ENCODE measurements around the gene GJD2. TPM values are rescaled to one million over a fixed set of nuclear protein-coding genes. Genes with fewer than 3 reads are reported as not detected.

The GJD2 gene
- total RNA-seq, 1 donor from 2014 or later, result not detected

GRCh38 chr15:34726406-34727100 is 28.2 kb downstream of the GJD2 start:
- intact Hi-C loops (cut with micrococcal nuclease), result no loop called here

DNA sequence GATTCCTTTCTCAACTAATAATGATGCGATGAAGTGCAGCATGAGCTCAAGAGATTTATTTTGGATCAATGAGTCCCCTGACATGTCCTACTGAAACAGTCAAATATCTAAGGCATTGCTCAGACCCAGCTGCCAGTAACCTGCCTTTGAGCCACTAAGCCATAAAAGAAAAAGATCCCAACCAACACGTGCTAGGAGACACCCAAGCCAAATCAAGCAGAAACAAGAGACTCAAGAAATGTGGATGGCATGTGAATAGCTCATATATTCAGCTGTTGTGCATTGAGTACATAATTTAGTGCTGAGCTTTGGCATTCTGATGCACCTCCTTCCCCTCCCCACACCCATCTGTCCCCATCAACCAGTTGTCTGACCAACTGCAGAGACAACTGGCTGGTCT is 29.2 kb downstream of the GJD2 start:
- intact Hi-C loops (cut with micrococcal nuclease), result no loop called here

- intact Hi-C loops (cut with micrococcal nuclease), result no loop called here
Observed at GRCh38 chr15:34724481-34724880, 30.3 kb downstream of the GJD2 start.

GRCh38 chr15:34722439-34722836 is 32.4 kb downstream of the GJD2 start:
- intact Hi-C loops (cut with micrococcal nuclease), result no loop called here

- intact Hi-C loops (cut with micrococcal nuclease), result no loop called here
Observed at GRCh38 chr15:34721802-34722438, 32.9 kb downstream of the GJD2 start.

DNA sequence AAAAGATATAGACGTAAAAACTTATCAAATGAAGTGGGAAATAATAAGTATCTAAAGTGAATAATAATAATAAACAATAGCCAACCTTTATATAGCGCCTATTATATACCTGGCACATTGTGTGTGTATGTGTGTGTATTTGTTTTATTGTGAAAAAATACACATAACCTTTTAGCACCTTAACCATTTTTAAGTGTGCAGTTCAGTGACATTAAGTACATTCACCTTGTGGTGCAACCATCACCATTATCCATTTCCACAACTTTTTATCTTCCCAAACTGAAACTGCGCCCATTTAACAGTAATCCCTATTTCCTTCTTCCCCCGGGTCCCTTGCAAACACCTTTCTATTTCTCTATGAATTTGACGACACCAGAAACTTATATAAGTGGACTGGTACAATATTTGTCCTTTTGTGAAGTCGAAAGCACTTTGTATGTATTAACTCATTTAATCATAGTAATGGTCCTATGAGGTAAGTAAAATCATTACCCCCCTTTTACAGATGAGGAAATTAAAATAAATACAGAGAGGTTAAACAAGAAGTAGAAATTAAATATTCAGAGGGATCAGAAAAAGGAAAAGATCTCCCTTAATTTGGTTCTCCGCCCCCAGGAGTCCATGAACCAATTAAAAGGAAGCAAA is 33.5 kb downstream of the GJD2 start:
- intact Hi-C loops (cut with micrococcal nuclease), result no loop called here

DNA sequence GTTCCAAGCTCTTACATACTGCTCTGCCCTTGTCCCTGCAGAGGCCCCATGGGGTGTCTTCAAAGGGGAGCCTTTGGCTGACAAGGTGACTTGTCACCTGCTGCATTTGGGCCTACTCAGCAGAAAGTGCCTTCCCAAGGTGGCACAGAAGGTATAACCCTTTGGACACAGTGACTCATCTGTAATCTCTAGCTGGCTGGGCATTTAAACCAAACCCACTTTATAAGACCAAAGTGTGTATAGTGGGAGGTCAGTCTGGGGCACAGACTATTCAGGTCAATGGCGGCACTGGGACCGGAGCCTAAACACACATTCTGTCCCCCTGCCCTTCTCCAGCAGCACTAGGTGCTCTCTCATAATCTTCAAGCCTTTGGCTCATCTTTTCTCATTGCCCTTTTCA is 35.1 kb downstream of the GJD2 start:
- intact Hi-C loops (cut with micrococcal nuclease), result no loop called here

- intact Hi-C loops (cut with micrococcal nuclease), result no loop called here
Observed at GRCh38 chr15:34718681-34719665, 35.8 kb downstream of the GJD2 start.

GRCh38 chr15:34717729-34718128 is 37.1 kb downstream of the GJD2 start:
- intact Hi-C loops (cut with micrococcal nuclease), result no loop called here

GRCh38 chr15:34716111-34716510 is 38.7 kb downstream of the GJD2 start:
- intact Hi-C loops (cut with micrococcal nuclease), result no loop called here

GRCh38 chr15:34714476-34715121 is 40.2 kb downstream of the GJD2 start:
- intact Hi-C loops (cut with micrococcal nuclease), result no loop called here

- intact Hi-C loops (cut with micrococcal nuclease), result no loop called here
Observed at GRCh38 chr15:34713635-34714034, 41.2 kb downstream of the GJD2 start.

- intact Hi-C loops (cut with micrococcal nuclease), result no loop called here
Observed at GRCh38 chr15:34709866-34710265, 44.9 kb downstream of the GJD2 start.

- intact Hi-C loops (cut with micrococcal nuclease), result no loop called here
Observed at GRCh38 chr15:34708422-34708821, 46.4 kb downstream of the GJD2 start.

DNA sequence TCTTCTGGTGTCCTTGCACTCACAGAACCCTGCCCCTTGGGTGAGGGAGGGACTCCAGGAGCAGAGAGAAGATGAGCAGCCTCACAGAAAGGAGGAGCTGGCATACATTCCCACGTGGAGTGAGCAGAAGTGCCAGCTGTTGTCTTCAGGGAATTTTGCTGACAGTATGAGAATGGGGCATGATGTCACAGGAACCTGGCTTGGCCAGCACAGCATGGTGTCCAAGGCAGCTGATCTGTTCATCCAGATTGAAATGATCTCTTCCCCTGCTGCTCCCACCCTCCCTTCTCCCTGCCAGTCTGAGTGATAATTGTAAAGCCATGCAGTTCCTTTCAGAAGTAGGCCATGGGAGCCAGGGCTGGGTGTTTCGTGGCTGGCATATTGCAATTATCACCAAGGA is 53.3 kb downstream of the GJD2 start:
- intact Hi-C loops (cut with micrococcal nuclease), result no loop called here

Other genes starting within 250 kb of the GJD2 start
- 296 and 301 TPM in 2 replicates for gene GOLGA8B, start 171.3 kb downstream of the GJD2 start, total RNA-seq
- not detected in 2 replicates for gene ACTC1, start 40.6 kb upstream of the GJD2 start, total RNA-seq
- gene AQR, start 214.7 kb upstream of the GJD2 start, total RNA-seq, result 45.1 and 46.6 TPM in 2 replicates
- gene ZNF770, start 233.3 kb upstream of the GJD2 start, total RNA-seq, result 38.5 and 42.2 TPM in 2 replicates

Measured in T-helper 1 cell treated with Interleukin-12 subunit alpha and Interleukin-12 subunit beta and Interleukin-4 antibody, amounts not matched to agents 30 ng/mL and 1 ng/mL, for 36 hours (primary cell).